ENCODE data around the gene ELAPOR2.

DNA sequence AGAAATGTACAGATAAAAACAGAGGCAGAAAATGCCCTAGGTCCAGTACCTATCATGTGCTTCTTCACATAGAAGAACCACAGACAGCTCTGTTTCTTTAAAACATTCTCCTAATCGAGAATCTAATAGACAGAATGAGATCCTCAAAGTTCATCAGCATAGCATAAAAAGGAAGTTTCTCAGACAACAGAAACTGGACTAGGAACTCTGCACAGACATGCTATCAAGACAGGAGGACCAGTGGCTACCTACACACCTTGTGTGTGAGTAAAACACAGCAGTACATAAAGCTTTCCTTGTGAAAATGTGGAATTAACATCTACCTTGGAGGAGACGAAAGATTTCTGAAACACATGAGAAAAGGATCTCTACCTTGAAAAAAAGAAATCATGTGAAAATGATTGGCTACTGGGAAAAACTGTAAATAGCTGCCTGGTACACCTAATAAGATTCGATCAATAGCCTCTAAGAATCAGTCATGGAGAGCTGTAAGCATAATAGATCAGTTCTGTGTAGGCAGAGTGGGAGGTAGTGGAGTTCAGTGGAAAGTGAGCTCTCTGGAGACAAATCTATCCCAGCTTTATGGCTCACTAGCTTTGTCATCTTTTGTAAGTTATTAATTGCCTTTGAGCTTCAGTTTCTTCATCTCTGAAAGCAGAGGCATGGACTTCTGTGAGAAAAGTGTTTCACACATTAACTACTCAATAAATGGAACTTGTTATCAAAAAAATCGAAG lies 26.7 kb downstream of the ELAPOR2 start:
- TF ChIP-seq POLR2AphosphoS5 (IDR thresholded peaks at IDR 0.05; ENCODE audit: low read depth, low read length) (no peak), POLR2A (IDR thresholded peaks at IDR 0.05; ENCODE audit: low read depth, low read length) (no peak)
